ENCODE results near the gene FFAR4.

Gene FFAR4

GRCh38 chr10:93572606-93573005 lies 6.1 kb downstream of the FFAR4 start:
- TF ChIP-seq CTCF (IDR thresholded peaks at IDR 0.05; ENCODE audit: borderline replicate concordance, insufficient read depth, low read depth, low read length), result no peak
- H3K4me3 ChIP-seq (ENCODE audit: low read depth, low read length), result no peak overlapping the region

- TF ChIP-seq CTCF (IDR thresholded peaks at IDR 0.05; ENCODE audit: borderline replicate concordance, insufficient read depth, low read depth, low read length), result no peak
- no peak overlapping the region for H3K4me3 ChIP-seq (ENCODE audit: low read depth, low read length)
These were observed 6.8 kb downstream of the FFAR4 start for GRCh38 chr10:93573051-93573909.

GRCh38 chr10:93573924-93574323 lies 7.5 kb downstream of the FFAR4 start:
- H3K4me3 ChIP-seq (ENCODE audit: low read depth, low read length), result no peak overlapping the region

GRCh38 chr10:93576888-93577287 lies 10.4 kb downstream of the FFAR4 start:
- no peak for TF ChIP-seq CTCF (IDR thresholded peaks at IDR 0.05; ENCODE audit: borderline replicate concordance, insufficient read depth, low read depth, low read length)
- no peak overlapping the region for H3K4me3 ChIP-seq (ENCODE audit: low read depth, low read length)

More at GRCh38 chr10:93573924-93574323, 7.5 kb downstream of the FFAR4 start:
- TF ChIP-seq CTCF (IDR thresholded peaks at IDR 0.05; ENCODE audit: borderline replicate concordance, insufficient read depth, low read depth, low read length), result no peak

- TF ChIP-seq CTCF (IDR thresholded peaks at IDR 0.05; ENCODE audit: borderline replicate concordance, insufficient read depth, low read depth, low read length), result no peak
- H3K4me3 ChIP-seq (ENCODE audit: low read depth, low read length), result no peak overlapping the region
These were observed 11.1 kb downstream of the FFAR4 start for GRCh38 chr10:93577565-93577964.

- no peak overlapping the region for H3K4me3 ChIP-seq (ENCODE audit: low read depth, low read length)
- no peak for TF ChIP-seq CTCF (IDR thresholded peaks at IDR 0.05; ENCODE audit: borderline replicate concordance, insufficient read depth, low read depth, low read length)
These were observed 12.6 kb downstream of the FFAR4 start for GRCh38 chr10:93579089-93579488.
